Trophoblast cell (in vitro differentiated cells and primary cell): Measurements from ENCODE around the gene AKAP4.

Experiments
- DNase-seq, 2 donors: peaks; one replicate each; pipeline ENCODE4 v3.0.0-alpha.2; 2016
- H2AFZ ChIP-seq: 2 replicates; pipeline ENCODE4 v1.6.1; 2013; ENCODE audit warnings: low read length, moderate library complexity, mild to moderate bottlenecking; ENCODE audit not compliant: insufficient read depth, poor library complexity
- H2AK5ac ChIP-seq: 2 replicates; pipeline ENCODE4 v1.6.1; 2013; ENCODE audit warnings: mild to moderate bottlenecking, low read length
- H2BK120ac ChIP-seq: 2 replicates; pipeline ENCODE4 v1.6.1; 2013; ENCODE audit warnings: low read length, mild to moderate bottlenecking, moderate library complexity; ENCODE audit not compliant: insufficient read depth, poor library complexity
- H2BK12ac ChIP-seq: 2 replicates; pipeline ENCODE4 v1.6.1; 2013; ENCODE audit warnings: mild to moderate bottlenecking, low read length, moderate library complexity
- H2BK5ac ChIP-seq: 2 replicates; pipeline ENCODE4 v1.6.1; 2013; ENCODE audit warnings: low read length, low read depth, moderate library complexity, mild to moderate bottlenecking; ENCODE audit not compliant: poor library complexity
- H3K14ac ChIP-seq: 2 replicates; pipeline ENCODE4 v1.6.1; 2013; ENCODE audit warnings: mild to moderate bottlenecking, low read length
- H3K18ac ChIP-seq: 2 replicates; pipeline ENCODE4 v1.6.1; 2013; ENCODE audit warnings: mild to moderate bottlenecking, low read length
- H3K23ac ChIP-seq: 2 replicates; pipeline ENCODE4 v1.6.1; 2013; ENCODE audit warnings: low read length
- H3K27ac ChIP-seq: 2 replicates; pipeline ENCODE4 v1.5.1; 2013; ENCODE audit warnings: low read depth, mild to moderate bottlenecking, inconsistent platforms, low read length, moderate library complexity
- H3K27me3 ChIP-seq: 2 replicates; pipeline ENCODE4 v1.6.1; 2013; ENCODE audit warnings: inconsistent platforms, mild to moderate bottlenecking, low read length, moderate library complexity; ENCODE audit not compliant: insufficient read depth
- H3K36me3 ChIP-seq, 2 experiments: 1 replicate in 1 of 2; 2 replicates in 1 of 2; pipeline ENCODE4 v1.6.1; 2013; ENCODE audit warnings: low read length in 2 of 2, mild to moderate bottlenecking in 2 of 2, moderate library complexity in 1 of 2; ENCODE audit not compliant: insufficient read depth in 2 of 2, control insufficient read depth in 1 of 2
- H3K4ac ChIP-seq: 2 replicates; pipeline ENCODE4 v1.6.1; 2013; ENCODE audit warnings: low read depth, mild to moderate bottlenecking, low read length, moderate library complexity
- H3K4me1 ChIP-seq, 2 experiments: 1 replicate in 1 of 2; 2 replicates in 1 of 2; pipeline ENCODE4 v1.6.1; 2013; ENCODE audit warnings: low read length in 2 of 2, mild to moderate bottlenecking in 2 of 2, moderate library complexity in 1 of 2; ENCODE audit not compliant: insufficient read depth in 2 of 2, control insufficient read depth in 1 of 2
- H3K4me2 ChIP-seq: 2 replicates; pipeline ENCODE4 v1.6.1; 2013; ENCODE audit warnings: inconsistent platforms, mild to moderate bottlenecking, low read length, moderate library complexity
- H3K4me3 ChIP-seq: 2 replicates; pipeline ENCODE4 v1.5.1; 2013; ENCODE audit warnings: mild to moderate bottlenecking, low read depth, low read length, inconsistent platforms
- H3K79me1 ChIP-seq: one replicate; pipeline ENCODE4 v1.6.1; 2013; ENCODE audit warnings: low read length
- H3K79me2 ChIP-seq: 2 replicates; pipeline ENCODE4 v1.6.1; 2013; ENCODE audit warnings: low read length, mild to moderate bottlenecking; ENCODE audit not compliant: control insufficient read depth, insufficient read depth, poor library complexity
- H3K9ac ChIP-seq: 2 replicates; pipeline ENCODE4 v1.6.1; 2013; ENCODE audit warnings: mild to moderate bottlenecking, low read length
- H3K9me3 ChIP-seq: 2 replicates; pipeline ENCODE4 v1.6.1; 2013; ENCODE audit warnings: low read depth, mild to moderate bottlenecking, control low read depth, inconsistent platforms, low read length; ENCODE audit not compliant: insufficient read depth
- H4K12ac ChIP-seq: 2 replicates; pipeline ENCODE4 v1.6.1; 2013; ENCODE audit warnings: low read depth, mild to moderate bottlenecking, low read length, moderate library complexity
- H4K8ac ChIP-seq: 2 replicates; pipeline ENCODE4 v1.6.1; 2013; ENCODE audit warnings: low read depth, mild to moderate bottlenecking, low read length, moderate library complexity
- H4K91ac ChIP-seq: one replicate; pipeline ENCODE4 v1.6.1; 2013; ENCODE audit warnings: low read depth, mild to moderate bottlenecking, low read length, moderate library complexity
- WGBS: extraction: QIAGEN DNeasy Blood & Tissue Kit; methylation state at CpG from one replicate; pipeline ENCODE4 v1.1.7; 2013; ENCODE audit warnings: missing lambda C conversion rate; ENCODE audit not compliant: insufficient read length, insufficient coverage; ENCODE audit errors: extremely low coverage; 5-methylcytosine and 5-hydroxymethylcytosine counted together

Gene AKAP4

GRCh38 chrX:50165727-50166126 lies 35.1 kb downstream of the AKAP4 start:
- H4K12ac ChIP-seq = no peak overlapping the region
- H3K9me3 ChIP-seq = no peaks in the 10 kb centered on the region
- H3K4me3 ChIP-seq = no peak overlapping the region
- no peak overlapping the region for H3K18ac ChIP-seq
- H3K79me1 ChIP-seq = no peaks in the 10 kb centered on the region
- H3K23ac ChIP-seq = no peak overlapping the region
- H3K79me2 ChIP-seq = no peaks in the 10 kb centered on the region
- H2BK12ac ChIP-seq = peak overlapping the region; percentile 23
- no peak for DNase-seq
- H4K8ac ChIP-seq = no peak overlapping the region
- no peak overlapping the region for H3K4ac ChIP-seq
- H3K4me2 ChIP-seq = no peak overlapping the region
- no peak overlapping the region for H2BK5ac ChIP-seq
- no CpG with 5 or more reads among the region's 5 CpGs for WGBS
- H2AFZ ChIP-seq = no peak overlapping the region
- H3K9ac ChIP-seq = no peak overlapping the region
- no peak overlapping the region for H2AK5ac ChIP-seq
- no peaks in the 10 kb centered on the region for H3K36me3 ChIP-seq
- no peaks in the 10 kb centered on the region for H3K27me3 ChIP-seq
- H2BK120ac ChIP-seq = no peak overlapping the region
- no peak overlapping the region for H3K14ac ChIP-seq
- no peak overlapping the region for H3K27ac ChIP-seq
- H4K91ac ChIP-seq = no peak overlapping the region
- H3K4me1 ChIP-seq = no peaks in the 10 kb centered on the region

GRCh38 chrX:50161127-50161526 lies 39.7 kb downstream of the AKAP4 start:
- no peak overlapping the region for H2AK5ac ChIP-seq
- H3K18ac ChIP-seq = no peak overlapping the region
- H2BK12ac ChIP-seq = no peak overlapping the region
- H3K9me3 ChIP-seq = no peaks in the 10 kb centered on the region
- no peaks in the 10 kb centered on the region for H3K27me3 ChIP-seq
- DNase-seq = no peak
- H4K91ac ChIP-seq = no peak overlapping the region
- no peaks in the 10 kb centered on the region for H3K79me1 ChIP-seq
- no peak overlapping the region for H3K9ac ChIP-seq
- no peak overlapping the region for H2BK120ac ChIP-seq
- peaks cover 0 to 4% of the 10 kb centered on the region in 2 experiments for H3K4me1 ChIP-seq
- H3K4me3 ChIP-seq = no peak overlapping the region
- H2BK5ac ChIP-seq = no peak overlapping the region
- no peak overlapping the region for H3K27ac ChIP-seq
- no peaks in the 10 kb centered on the region for H3K79me2 ChIP-seq
- H3K4me2 ChIP-seq = no peak overlapping the region
- H3K36me3 ChIP-seq = no peaks in the 10 kb centered on the region
- no peak overlapping the region for H2AFZ ChIP-seq
- no CpG with 5 or more reads among the region's 3 CpGs for WGBS
- no peak overlapping the region for H3K14ac ChIP-seq
- no peak overlapping the region for H4K12ac ChIP-seq
- no peak overlapping the region for H3K23ac ChIP-seq
- H4K8ac ChIP-seq = no peak overlapping the region
- no peak overlapping the region for H3K4ac ChIP-seq

- Histone ChIP-seq H2AK5ac (no peak overlapping the region), H2AFZ (no peak overlapping the region), H3K4ac (no peak overlapping the region), H3K27me3 (no peaks in the 10 kb centered on the region), H3K4me1 (peaks cover 0 to 4% of the 10 kb centered on the region in 2 experiments), H3K79me2 (no peaks in the 10 kb centered on the region), H3K18ac (no peak overlapping the region), H3K79me1 (no peaks in the 10 kb centered on the region), H3K4me3 (no peak overlapping the region), H2BK120ac (no peak overlapping the region), H3K9me3 (no peaks in the 10 kb centered on the region), H3K27ac (no peak overlapping the region), H2BK12ac (no peak overlapping the region), H3K14ac (no peak overlapping the region), H3K36me3 (no peaks in the 10 kb centered on the region), H4K91ac (no peak overlapping the region), H4K8ac (no peak overlapping the region), H3K9ac (no peak overlapping the region), H3K23ac (no peak overlapping the region), H2BK5ac (no peak overlapping the region), H4K12ac (no peak overlapping the region), H3K4me2 (no peak overlapping the region)
- DNase-seq = no peak
- no CpG with 5 or more reads among the region's 1 CpG for WGBS
These were observed 42.2 kb downstream of the AKAP4 start for GRCh38 chrX:50158593-50158992.

GRCh38 chrX:50157545-50158135 lies 43.2 kb downstream of the AKAP4 start:
- H2BK12ac ChIP-seq = no peak overlapping the region
- no peak overlapping the region for H2BK120ac ChIP-seq
- no peak overlapping the region for H3K14ac ChIP-seq
- no CpG with 5 or more reads among the region's 4 CpGs for WGBS
- H3K4ac ChIP-seq = no peak overlapping the region
- H3K36me3 ChIP-seq = no peaks in the 10 kb centered on the region
- peak overlapping the region; percentile 9 for H4K12ac ChIP-seq
- H4K8ac ChIP-seq = no peak overlapping the region
- no peak overlapping the region for H3K4me3 ChIP-seq
- H3K23ac ChIP-seq = no peak overlapping the region
- no peak overlapping the region for H3K4me2 ChIP-seq
- no peak overlapping the region for H3K27ac ChIP-seq
- H4K91ac ChIP-seq = peak overlapping the region; percentile 24
- no peaks in the 10 kb centered on the region for H3K27me3 ChIP-seq
- DNase-seq = no peak
- H3K4me1 ChIP-seq = peaks cover 0 to 4% of the 10 kb centered on the region in 2 experiments
- H2AFZ ChIP-seq = no peak overlapping the region
- H3K18ac ChIP-seq = no peak overlapping the region
- no peaks in the 10 kb centered on the region for H3K79me2 ChIP-seq
- no peak overlapping the region for H2AK5ac ChIP-seq
- no peaks in the 10 kb centered on the region for H3K9me3 ChIP-seq
- H2BK5ac ChIP-seq = no peak overlapping the region
- no peaks in the 10 kb centered on the region for H3K79me1 ChIP-seq
- H3K9ac ChIP-seq = no peak overlapping the region
